Spleen (tissue), 7 donors: ENCODE data around the gene GPR180.

ENCODE experiments used
- CTCF ChIP-seq, 11 experiments: fragments of 200-600 bp in 7 of 11; fragments of 450-650 bp in 4 of 11; sonication (generic) in 4 of 11; IDR thresholded peaks in 8 of 11; conservative IDR thresholded peaks in 3 of 11; 1 replicate in 7 of 11; 2 replicates in 4 of 11; pipeline versions ENCODE4 v1.4.0 to v1.8.0; 2016 to 2021; ENCODE audit warnings: antibody characterized with exemption in 11 of 11, inconsistent platforms in 4 of 11, mild to moderate bottlenecking in 1 of 11
- POLR2AphosphoS5 ChIP-seq, 3 donors: sonication (generic); formaldehyde crosslinking; IDR thresholded peaks; one replicate each; pipeline ENCODE4 v1.5.1; 2017; ENCODE audit warnings: antibody characterized with exemption in 3 of 3
- donor health status: DM: no; HTN: no; CAD: no; lungs with moderate emphysema.
- donor health status: DM: no; HTN: no; CAD: no.
- donor health status: DM: no; HTN: no; CAD: no.

- no peak for TF ChIP-seq POLR2AphosphoS5 (IDR thresholded peaks at IDR 0.05)
- no peak for TF ChIP-seq CTCF (IDR thresholded peaks at IDR 0.05 in 8 of 11, conservative IDR thresholded peaks at IDR 0.05 in 3 of 11)
Measured at GRCh38 chr13:94579063-94579462, 22.6 kb upstream of the GPR180 start.
